ENCODE measurements around the gene HYAL1. TPM values are rescaled to one million over a fixed set of nuclear protein-coding genes. Genes with fewer than 3 reads are reported as not detected.
A peak's percentile ranks its signal among the peaks of the same experiment; 100 is the strongest.
"Not testable (repeated sequence)": the region's sequence is repeated elsewhere in the genome, so short reads cannot be mapped to it uniquely, and the experiment has no call there.

Gene HYAL1
- total and polyA plus RNA-seq, 8 donors, result 3.1 to 11.7 (median 6.4) TPM

GRCh38 chr3:50318163-50318562 lies 14.8 kb upstream of the HYAL1 start:
- WGBS, 2 donors, result 80 to 84% methylated on average over 11 of the region's 11 CpGs
- Histone ChIP-seq H3K4me1 (peaks cover 5 to 22% (median 21%) of the 10 kb centered on the region in 3 donors), H3K27me3 (no peaks in the 10 kb centered on the region), H3K27ac (no peak overlapping the region), H3K36me3 (no peaks in the 10 kb centered on the region), H3K9me3 (no peaks in the 10 kb centered on the region), H3K4me3 (no peak overlapping the region)
- TF ChIP-seq, protein P1, sequence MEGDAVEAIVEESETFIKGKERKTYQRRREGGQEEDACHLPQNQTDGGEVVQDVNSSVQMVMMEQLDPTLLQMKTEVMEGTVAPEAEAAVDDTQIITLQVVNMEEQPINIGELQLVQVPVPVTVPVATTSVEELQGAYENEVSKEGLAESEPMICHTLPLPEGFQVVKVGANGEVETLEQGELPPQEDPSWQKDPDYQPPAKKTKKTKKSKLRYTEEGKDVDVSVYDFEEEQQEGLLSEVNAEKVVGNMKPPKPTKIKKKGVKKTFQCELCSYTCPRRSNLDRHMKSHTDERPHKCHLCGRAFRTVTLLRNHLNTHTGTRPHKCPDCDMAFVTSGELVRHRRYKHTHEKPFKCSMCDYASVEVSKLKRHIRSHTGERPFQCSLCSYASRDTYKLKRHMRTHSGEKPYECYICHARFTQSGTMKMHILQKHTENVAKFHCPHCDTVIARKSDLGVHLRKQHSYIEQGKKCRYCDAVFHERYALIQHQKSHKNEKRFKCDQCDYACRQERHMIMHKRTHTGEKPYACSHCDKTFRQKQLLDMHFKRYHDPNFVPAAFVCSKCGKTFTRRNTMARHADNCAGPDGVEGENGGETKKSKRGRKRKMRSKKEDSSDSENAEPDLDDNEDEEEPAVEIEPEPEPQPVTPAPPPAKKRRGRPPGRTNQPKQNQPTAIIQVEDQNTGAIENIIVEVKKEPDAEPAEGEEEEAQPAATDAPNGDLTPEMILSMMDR (IDR thresholded peaks at IDR 0.05), result no peak
- DNase-seq (peak in 2 of 6 donors; percentile 33 to 58), FAIRE-seq (no peak), ATAC-seq (no peak)
- intact Hi-C loops (cut with DNase I), result no loop called here

DNA sequence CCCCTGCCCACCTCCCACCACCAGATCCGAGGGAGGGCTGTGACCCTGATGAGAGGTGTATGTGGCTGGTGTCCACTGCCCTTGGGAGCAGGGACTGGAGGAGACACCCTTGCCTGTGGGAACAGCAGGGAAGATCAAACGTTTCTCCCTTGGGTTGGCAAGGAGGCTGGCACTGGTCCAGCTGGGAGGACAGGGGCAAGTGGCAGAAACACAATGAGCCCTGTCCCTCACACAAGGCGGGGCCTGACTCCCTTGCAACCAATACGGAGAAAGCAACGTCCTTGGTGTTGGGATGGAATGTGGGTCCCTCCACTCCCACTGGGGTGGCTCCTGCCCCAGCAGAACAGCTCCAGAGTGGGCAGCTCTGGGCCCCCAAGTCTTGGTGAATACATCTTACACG lies 13.9 kb upstream of the HYAL1 start:
- intact Hi-C loops (cut with DNase I), result no loop called here
- WGBS, 2 donors, result 57 to 65% methylated on average over 6 of the region's 6 CpGs
- peak overlapping the region in 1 of 4 donors; percentile 21 for H3K27ac ChIP-seq
- no peak overlapping the region for H3K4me3 ChIP-seq
- no peak for ATAC-seq
- peak in 2 of 6 donors; percentile 62 to 80 for DNase-seq
- H3K27me3 ChIP-seq, result no peaks in the 10 kb centered on the region
- no peaks in the 10 kb centered on the region for H3K36me3 ChIP-seq
- no peaks in the 10 kb centered on the region for H3K9me3 ChIP-seq
- FAIRE-seq, result no peak
- peaks cover 5 to 17% (median 17%) of the 10 kb centered on the region in 3 donors for H3K4me1 ChIP-seq
- TF ChIP-seq, protein P1 (IDR thresholded peaks at IDR 0.05), result no peak

DNA sequence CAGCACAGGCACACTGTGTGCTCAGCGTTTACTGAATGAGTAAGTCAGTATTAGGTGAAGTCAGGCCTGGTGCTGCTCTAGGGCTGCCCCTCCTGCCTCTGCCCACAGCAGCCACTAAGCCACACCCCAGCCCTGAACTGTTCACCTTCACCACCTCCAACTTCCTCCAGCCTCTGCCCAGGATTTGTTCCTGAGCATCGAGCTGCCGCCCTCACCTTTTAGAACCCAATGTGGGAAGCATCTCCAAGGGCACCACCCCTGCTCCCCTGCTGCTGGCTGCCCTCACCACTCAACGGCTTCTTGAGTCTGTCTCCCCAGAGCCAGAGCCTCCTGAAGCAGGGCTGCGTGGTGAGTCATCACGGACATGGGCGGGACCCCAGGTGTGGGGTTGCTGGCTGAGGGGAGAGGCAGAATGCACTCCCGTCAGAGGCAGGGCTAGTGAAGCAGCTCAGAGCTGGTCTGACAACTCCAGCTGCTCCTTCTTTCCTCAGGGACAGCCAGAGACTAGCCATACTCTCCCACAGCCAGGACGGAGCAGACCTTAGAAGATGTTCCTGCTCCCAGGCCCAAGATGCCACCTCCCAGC lies 13.4 kb upstream of the HYAL1 start:
- intact Hi-C loops (cut with DNase I), result no loop called here
- peak overlapping the region in 1 of 4 donors; percentile 21 for H3K27ac ChIP-seq
- ATAC-seq (peak in 1 of 4 donors; percentile 6), FAIRE-seq (no peak), DNase-seq (peak in 2 of 6 donors; percentile 40 to 67)
- no peak overlapping the region for H3K4me3 ChIP-seq
- no peaks in the 10 kb centered on the region for H3K27me3 ChIP-seq
- H3K9me3 ChIP-seq, result no peaks in the 10 kb centered on the region
- H3K36me3 ChIP-seq, result no peaks in the 10 kb centered on the region
- TF ChIP-seq, protein P1 (IDR thresholded peaks at IDR 0.05), result no peak
- WGBS, 2 donors, result 74 to 78% methylated on average over 9 of the region's 9 CpGs
- peaks cover 5 to 11% (median 11%) of the 10 kb centered on the region in 3 donors for H3K4me1 ChIP-seq

DNA sequence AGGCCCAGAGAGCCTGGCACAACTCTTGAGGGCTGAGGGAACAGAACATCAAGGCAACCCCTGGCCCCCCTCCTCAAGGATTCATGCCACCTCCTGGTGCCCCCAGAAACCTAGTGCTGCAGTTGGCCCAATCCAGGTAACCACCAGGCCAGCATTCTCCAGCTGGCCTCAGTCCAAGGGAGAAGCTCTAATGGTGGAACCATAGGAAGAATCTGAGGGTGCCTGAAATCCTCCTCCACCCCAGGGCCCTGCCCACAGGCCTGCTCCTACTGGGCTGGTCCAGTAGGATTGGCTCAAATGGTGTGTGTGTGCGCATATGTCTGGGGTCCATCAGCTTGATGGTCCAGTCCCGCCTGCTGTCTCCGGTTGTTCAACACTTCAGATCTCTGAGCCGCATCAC lies 11.4 kb upstream of the HYAL1 start:
- no peak overlapping the region for H3K27ac ChIP-seq
- no peaks in the 10 kb centered on the region for H3K36me3 ChIP-seq
- no peaks in the 10 kb centered on the region for H3K27me3 ChIP-seq
- no peak for ATAC-seq
- FAIRE-seq, result no peak
- intact Hi-C loops (cut with DNase I), result no loop called here
- peak in 1 of 6 donors; percentile 36 for DNase-seq
- TF ChIP-seq, protein P1 (IDR thresholded peaks at IDR 0.05), result no peak
- 96 to 98% methylated on average over 4 of the region's 4 CpGs for WGBS, 2 donors
- no peak overlapping the region for H3K4me3 ChIP-seq
- peaks cover 0 to 8% (median 8%) of the 10 kb centered on the region in 3 donors for H3K4me1 ChIP-seq
- no peaks in the 10 kb centered on the region for H3K9me3 ChIP-seq

GRCh38 chr3:50314342-50314741 lies 11.0 kb upstream of the HYAL1 start:
- H3K36me3 ChIP-seq, result no peaks in the 10 kb centered on the region
- ATAC-seq (no peak), FAIRE-seq (no peak), DNase-seq (no peak)
- WGBS, 2 donors, result 83 to 89% methylated on average over 3 of the region's 3 CpGs
- peaks cover 3 to 10% (median 10%) of the 10 kb centered on the region in 3 donors for H3K4me1 ChIP-seq
- no peak overlapping the region for H3K27ac ChIP-seq
- no peaks in the 10 kb centered on the region for H3K27me3 ChIP-seq
- H3K9me3 ChIP-seq, result no peaks in the 10 kb centered on the region
- TF ChIP-seq, protein P1 (IDR thresholded peaks at IDR 0.05), result no peak
- intact Hi-C loops (cut with DNase I), result no loop called here
- H3K4me3 ChIP-seq, result no peak overlapping the region

GRCh38 chr3:50312041-50312440 lies 8.7 kb upstream of the HYAL1 start:
- H3K27ac ChIP-seq; H3K9me3 ChIP-seq; H3K4me3 ChIP-seq; H3K4me1 ChIP-seq; FAIRE-seq; ATAC-seq; intact Hi-C loops (cut with DNase I); DNase-seq; H3K27me3 ChIP-seq; H3K36me3 ChIP-seq: not testable (repeated sequence)
- WGBS, 2 donors, result 92 to 93% methylated on average over 16 to 32 of the region's 32 CpGs

All from pancreas (tissue), 10 donors.